HG03280 (cell line): ENCODE measurements around the gene HK1.
"Not testable (repeated sequence)": the region's sequence is repeated elsewhere in the genome, so short reads cannot be mapped to it uniquely, and the experiment has no call there.

Experiments used
- ATAC-seq: cut with Tn5 transposase; IDR thresholded peaks from one replicate; pipeline ENCODE4 v1.9.1; 2021; ENCODE audit warnings: mild to moderate bottlenecking, moderate library complexity; ENCODE audit not compliant: unreplicated experiment

HK1 gene

DNA sequence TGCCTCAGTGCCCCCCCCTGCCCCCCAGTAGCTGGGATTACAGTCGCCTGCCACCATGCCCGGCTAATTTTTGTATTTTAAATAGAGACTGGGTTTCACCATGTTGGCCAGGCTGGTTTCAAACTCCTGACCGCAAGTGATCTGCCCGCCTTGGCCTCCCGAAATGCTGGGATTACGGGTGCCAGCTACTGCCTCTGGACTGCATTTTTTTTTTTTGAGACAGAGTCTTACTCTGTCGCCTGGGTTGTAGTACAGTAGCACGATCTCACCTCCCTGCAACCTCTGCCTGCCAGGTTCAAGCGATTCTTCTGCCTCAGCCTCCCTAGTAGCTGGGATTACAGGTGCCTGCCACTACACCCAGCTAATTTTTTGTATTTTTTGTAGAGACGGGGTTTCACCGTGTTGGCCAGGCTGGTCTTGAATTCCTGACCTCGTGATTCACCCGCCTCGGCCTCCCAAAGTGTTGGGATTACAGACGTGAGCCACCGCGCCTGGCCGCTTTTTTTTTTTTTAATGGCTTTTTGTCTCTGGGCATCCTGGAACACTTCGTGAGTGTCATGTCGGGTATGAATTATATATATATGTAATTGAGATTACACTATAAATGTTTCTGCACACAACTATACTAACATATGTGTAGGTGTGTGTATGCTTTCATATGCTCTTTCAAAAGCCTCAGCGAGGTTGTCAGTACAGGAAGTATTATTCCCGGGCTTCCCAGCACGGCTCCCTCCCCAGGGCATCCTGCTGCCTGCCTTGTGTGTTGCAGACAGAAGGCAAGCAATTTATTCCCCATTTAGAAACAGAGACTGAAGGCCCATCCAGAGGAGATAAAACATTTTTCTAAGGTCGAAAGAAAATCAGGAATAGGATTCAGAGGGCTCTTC is 47.6 kb downstream of the HK1 start:
- not testable (repeated sequence) for ATAC-seq

- ATAC-seq = no peak
These were observed 48.4 kb downstream of the HK1 start for GRCh38 chr10:69326692-69327091.

DNA sequence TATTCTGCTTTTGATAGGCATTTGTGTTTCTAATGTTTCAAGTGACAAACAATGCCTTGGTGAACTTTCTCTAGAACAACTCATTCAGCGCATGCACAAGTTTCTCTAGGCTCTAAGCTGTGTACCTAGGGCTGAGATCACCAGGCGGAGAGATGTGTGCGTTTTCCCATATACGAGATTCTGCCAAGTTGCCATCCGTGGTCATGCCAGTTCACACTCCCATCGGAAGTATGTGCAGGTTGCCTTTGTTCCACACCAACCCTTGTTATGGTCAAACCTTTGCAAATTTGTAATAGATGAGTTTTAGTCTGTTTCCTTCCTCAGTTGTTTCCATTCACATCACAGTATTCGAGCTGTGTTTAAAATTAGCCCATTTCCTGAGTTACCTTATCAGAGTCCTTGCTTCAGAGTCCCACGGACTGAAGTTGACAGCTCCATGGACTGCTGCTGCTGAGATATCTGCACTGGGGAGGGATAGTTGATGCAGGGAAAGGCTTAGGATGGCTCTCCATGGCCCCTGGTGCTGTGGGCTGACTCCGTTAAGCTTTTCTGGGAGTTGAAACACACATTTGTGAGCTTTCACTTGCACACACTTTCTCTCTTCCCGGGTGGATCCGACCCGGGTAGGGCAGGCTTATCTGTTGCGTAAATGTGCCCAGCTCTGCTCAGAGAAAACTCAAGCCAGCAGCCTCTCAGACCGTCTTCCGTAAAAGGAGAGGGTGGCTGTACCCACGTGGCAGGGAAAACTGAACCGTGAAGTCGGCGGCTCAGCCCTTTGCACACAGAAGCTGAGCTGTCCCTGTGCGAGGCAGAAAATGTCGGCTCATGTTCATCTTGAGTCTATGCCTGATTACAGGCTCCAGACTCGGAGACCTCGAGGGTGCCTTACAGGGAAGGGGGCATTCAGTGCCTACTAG is 49.4 kb downstream of the HK1 start:
- ATAC-seq = peak; percentile 71

DNA sequence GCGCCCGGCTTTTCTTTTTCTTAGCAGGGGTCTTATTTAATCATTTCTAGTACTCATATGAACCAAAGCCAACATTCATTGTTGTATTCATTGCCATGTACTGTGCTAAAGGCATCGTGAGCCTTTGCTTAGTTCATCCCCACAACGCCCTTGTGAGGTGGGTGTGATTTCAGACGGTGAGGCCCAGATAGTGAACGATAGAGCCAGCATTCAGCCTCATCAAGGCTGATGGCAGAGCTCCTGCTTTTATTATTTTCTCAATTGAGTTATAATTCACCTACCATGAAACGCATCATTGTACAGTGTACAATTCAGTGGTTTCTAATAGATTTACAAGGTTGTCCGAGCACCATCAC is 50.1 kb downstream of the HK1 start:
- peak; percentile 9 for ATAC-seq

DNA sequence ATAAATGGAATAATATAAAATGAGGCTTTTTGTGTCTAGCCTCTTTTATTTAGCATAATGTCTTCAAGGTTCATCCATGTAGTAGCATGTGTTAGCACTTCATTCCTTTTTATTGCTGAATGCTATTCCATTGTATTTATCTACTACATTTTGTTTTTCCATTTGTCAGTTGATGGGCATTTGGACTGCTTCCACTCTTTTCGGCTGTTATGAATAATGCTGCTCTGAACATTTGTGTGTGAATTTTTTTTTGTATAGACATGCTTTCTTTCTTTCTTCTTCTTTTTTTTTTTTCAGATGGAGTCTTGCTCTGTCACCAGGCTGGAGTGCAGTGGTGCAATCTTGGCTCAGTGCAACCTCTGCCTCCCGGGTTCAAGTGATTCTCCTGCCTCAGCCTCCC is 50.6 kb downstream of the HK1 start:
- ATAC-seq = not testable (repeated sequence)

GRCh38 chr10:69329721-69330178 is 51.5 kb downstream of the HK1 start:
- no peak for ATAC-seq

- no peak for ATAC-seq
These were observed 52.9 kb downstream of the HK1 start for GRCh38 chr10:69331161-69331560.

DNA sequence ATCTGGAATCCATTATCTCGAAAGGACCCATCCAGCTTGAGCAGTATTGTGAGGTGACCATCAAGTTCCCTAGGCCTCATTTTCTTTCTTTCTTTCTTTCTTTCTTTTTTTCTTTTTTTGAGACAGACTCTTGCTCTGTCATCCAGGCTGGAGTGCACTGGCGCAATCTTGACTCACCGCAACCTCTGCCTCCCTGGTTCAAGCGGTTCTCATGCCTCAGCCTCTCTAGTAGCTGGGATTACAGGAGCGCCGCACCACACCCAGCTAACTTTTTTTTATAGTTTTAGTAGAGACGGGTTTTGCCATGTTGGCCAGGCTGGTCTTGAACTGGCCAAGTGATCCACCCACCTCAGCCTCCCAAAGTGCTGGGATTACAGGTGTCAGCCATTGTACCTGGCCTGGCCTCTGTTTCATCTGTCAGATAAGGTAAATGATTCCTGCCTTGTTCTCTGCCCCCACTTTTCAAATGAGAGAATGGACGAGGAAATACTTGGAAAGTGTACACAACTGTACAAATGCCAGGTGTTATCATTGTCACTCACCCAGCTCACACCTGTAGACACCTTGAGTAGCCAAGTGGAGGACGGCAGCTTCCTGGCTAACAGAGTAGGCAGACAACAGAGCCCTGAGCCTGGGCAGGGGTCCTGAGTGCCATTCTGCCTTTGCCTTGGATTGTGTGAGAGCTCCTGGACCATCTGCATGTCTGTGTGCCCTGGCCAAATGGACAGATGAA is 54.1 kb downstream of the HK1 start:
- no peak for ATAC-seq

- no peak for ATAC-seq
These were observed 54.9 kb downstream of the HK1 start for GRCh38 chr10:69333205-69333604.

GRCh38 chr10:69333865-69334301 is 55.6 kb downstream of the HK1 start:
- not testable (repeated sequence) for ATAC-seq

- ATAC-seq = no peak
These were observed 56.2 kb downstream of the HK1 start for GRCh38 chr10:69334302-69335062.

DNA sequence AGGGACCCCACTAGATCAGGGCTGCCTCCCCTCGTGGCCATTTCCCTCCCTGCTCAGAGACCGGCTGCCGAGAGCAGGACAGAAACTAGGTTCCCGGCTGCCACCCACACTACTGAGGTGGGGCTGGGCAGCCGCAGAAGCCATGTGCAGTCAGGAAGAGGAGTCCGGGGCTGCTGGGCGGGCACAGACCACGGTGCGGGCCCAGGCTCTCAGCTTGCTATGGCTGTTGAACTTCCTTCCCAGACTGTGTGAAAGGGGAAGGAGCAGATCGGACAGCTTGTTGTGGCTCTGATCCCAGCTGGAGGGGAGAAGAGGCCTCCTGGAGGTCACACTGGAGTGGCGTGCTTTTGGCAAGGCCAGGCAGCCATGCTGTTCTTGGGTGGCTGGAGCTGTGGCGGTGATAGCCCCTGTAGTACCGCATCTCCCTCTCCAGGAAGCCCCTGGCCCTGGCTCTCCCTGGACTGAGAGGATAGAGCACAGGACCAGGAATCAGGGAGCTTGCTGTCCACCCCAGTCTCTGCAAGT is 56.8 kb downstream of the HK1 start:
- ATAC-seq = no peak

DNA sequence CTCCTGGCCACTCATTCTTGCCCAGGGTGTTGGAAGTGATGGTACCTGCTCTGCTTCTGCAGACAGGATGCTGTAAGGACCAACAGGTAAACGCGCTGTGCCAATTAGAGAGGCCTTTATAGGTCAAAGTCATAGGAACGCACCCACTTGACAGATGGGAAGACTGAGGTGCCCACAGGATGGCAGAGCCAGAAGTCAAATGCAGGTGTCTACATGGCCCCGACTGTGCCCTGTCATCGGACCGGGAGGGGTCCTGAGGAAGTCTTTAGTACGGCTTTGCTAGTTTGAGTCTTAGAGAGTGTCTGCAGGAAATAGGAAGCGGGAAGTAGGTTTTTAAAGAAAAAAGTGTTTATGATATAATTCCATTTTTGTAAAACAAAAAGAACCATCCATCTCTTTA is 57.3 kb downstream of the HK1 start:
- ATAC-seq = no peak

DNA sequence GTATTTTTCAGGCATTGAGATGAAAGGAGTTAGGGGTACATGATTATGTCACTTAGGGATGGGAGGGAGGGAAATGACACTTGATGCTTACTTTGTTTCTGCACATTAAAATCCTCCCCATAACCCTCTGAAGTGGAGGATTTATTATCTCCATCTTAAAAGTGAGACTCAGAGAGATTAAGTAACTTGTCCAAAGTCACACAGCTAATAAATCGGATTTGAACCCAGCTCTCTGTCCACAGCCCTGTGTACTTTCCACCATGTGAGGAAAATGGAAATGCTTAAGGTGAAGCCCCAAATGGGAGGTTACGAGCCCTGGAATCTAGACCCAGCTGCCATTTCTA is 58.6 kb downstream of the HK1 start:
- ATAC-seq = no peak

GRCh38 chr10:69337296-69338132 is 59.2 kb downstream of the HK1 start:
- ATAC-seq = no peak

DNA sequence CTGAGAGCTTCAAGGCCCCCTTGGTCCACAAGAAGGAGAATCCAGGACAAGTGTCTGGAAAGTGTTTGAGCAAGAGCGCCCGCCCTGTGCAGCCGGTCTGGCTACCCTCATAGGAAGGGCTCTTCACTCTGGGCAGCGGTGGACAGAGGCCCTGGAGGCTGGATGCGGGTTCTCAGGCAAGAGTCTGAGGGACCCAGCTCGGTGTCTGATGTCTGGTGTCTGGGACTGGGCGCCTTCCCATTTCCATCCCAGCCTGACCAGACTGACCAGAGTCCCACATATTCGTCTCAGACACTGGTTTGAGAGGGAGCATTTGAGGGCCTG is 59.8 kb downstream of the HK1 start:
- ATAC-seq = no peak

DNA sequence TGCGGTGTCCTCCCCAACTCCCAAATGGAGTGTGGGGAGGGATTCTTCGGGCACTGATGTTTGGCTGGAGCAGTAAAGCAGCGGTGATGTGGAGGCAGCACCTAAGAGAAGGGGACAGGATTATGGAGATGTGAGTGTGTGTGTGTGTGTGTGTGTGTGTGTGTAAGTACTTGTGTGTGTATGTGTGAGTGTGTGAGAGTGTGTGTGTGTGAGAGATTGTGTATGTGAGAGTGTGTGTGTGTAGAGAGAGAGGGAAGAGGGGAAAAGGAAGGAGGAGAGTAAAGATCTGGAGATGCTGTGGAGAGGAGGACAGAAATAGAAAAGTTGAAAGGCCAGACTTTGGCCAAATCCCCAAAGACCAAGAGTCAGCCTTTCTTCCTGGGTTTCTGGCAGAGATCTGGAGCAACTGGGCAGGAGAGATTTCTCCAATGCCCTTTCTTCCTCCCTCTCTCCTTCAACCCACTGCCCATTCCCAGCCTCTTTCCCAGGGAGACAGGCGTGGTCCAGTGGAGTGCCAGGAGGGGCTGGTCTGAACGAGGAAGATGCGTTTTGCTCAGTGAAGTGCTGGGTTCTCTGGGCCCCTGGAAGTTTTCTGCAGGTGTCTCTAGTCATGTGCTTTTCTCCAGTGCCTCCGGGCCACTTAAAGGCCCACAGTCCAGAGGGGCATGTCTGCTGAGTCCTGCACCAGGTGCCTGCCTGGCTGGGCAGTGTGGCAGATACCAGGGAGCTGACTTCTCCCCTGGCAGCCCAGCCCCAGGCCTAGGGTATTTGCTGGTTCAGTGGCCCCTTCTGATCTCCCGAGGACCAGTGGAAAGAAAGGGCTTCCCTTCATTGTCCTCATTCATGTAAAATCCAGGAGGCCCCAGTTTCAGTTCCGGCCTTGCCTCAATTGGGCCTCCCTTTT is 60.5 kb downstream of the HK1 start:
- no peak for ATAC-seq

DNA sequence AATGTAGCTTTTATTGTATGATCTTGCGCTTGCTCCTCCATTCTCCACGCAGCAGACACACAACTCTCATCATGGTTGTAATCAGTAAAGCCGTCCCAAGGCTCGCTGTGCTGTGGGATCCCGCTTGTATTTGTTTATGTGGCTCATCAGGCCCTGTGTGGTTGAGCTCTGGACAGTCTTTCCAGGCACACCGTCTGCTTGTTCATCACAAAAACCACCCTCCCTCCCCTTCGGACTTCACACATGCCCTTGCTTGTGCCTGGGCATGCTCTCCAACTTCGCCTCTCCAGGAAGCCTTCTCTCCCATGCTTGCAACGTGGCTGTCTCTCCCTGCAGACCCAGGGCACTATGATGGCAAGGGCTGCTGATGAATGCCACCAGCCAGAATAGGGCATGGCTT is 62.4 kb downstream of the HK1 start:
- ATAC-seq = no peak
